Fibroblast of peridontal ligament (primary cell): ENCODE results near the gene GUCD1.

Experiments
- DNase-seq: peaks from one replicate; pipeline ENCODE4 v3.0.0-alpha.2; 2010; ENCODE audit errors: extremely low read depth

Gene GUCD1

DNA sequence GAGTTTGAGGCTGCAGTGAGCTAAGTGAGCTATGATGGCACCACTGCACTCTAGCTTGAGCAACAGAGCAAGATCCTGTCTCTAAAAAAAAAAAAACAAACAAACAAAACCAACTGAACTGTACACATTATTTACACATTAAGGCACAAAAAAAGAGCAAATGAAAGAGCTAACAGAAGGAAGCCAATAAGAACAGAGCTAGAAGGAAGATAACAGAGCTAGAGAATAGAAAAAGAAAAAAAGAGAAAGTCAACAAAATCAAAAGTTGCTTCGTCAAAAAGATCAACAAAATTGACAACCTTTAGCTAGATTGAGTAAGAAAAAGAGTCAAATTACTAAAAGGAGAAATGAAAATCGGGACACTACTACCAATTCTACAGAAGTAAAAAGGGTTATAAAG is 25.0 kb downstream of the GUCD1 start:
- no peak for DNase-seq

DNA sequence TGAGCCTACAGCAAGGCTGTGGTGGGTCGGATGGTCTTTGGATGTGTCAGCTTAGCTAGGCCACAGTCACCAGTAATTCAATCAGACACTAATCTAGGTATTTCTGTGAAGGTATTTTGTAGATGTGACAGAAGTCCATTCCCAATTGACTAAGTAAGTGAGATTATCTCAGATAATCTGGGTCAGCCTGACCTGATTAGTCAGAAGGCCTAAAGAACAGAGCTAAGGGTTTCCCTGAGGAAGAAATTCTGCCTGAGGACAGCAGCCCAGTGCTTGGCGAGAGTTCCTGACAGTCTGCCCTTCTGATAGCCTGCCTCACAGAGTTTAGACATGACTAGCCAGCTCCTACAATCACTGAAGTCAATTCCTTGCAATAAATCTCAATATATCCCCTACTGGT is 28.7 kb downstream of the GUCD1 start:
- no peak for DNase-seq

GRCh38 chr22:24525416-24526037 is 29.4 kb downstream of the GUCD1 start:
- peak; percentile 72 for DNase-seq

- DNase-seq = peak; percentile 18
These were observed 31.1 kb downstream of the GUCD1 start for GRCh38 chr22:24523873-24524272.

DNA sequence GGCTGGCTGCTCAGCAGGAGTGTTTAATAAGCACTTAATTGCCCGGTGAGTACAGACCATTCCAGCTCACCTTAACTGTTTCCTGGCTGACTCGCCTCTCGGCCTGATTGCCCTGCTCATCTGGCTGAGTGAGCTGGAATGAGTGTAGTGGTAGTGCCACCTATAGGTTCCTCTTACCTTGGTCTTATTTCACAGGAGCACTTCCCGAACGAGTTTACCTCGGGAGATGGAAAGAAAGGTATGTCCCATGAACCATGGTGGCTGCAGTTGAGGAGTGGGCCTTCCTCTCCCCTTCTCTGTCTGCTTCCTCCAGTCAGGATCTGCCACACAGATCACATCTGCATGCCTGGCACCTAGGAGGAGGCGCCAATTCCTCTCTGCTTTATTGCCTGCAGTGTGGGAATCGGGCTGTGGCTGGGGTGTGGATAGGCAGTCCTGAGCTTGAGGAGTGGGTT is 33.1 kb downstream of the GUCD1 start:
- peak; percentile 55 for DNase-seq

- DNase-seq = no peak
These were observed 35.4 kb downstream of the GUCD1 start for GRCh38 chr22:24519496-24519895.

DNA sequence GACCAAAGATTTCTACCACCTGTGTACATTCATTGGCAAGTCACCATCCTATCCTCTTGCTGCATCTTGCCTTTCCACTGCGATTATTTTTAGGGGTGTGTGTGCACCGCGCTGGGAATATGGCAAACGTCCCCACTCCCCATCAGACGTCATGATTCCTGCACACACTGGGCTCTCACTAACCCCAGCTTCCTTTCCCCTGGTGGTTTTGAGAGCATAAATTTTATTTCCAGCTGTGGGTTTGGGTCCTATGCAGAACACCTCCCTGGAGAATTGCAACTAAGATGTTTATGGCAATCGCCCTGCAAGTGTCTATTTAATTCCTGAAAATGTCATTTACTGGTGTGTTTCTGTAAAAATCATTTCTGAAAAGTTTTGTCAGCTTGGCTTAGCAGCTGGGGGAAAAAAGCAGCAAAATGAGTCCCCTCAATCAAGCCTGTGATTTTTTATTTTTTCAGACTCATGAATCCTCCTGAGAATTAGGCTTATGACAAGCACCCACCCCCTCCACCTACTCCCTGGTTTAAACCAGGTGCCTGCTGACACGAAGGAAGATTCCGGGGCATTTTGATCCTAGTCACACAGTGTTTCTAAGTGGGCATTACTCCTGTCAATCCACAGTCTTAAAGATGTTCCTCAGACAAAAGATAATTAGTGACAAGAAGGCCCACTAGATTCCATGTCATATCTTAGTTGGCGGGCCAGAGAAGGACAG is 36.0 kb downstream of the GUCD1 start:
- no peak for DNase-seq

DNA sequence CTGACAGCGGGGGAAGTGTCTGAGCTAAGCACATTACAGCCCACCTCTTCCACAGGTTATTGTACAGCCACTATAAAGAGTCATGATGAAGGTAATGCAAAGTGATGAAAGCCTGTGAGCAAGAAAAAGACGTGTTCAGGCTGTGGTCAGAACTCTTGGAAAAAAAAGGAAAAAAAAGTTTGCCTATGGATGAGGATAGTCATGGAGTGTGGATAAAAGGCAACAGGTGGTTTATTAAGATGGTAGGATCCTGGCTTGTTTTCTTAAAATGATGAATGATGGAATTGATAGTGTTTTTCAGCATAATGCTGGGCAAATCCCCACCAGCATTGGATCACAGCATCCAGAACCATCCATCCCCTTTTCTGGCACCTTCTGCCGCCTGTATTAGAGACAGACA is 36.7 kb downstream of the GUCD1 start:
- no peak for DNase-seq

- no peak for DNase-seq
These were observed 37.5 kb downstream of the GUCD1 start for GRCh38 chr22:24517446-24517845.

- DNase-seq = peak; percentile 91
These were observed 38.6 kb downstream of the GUCD1 start for GRCh38 chr22:24516301-24516737.

DNA sequence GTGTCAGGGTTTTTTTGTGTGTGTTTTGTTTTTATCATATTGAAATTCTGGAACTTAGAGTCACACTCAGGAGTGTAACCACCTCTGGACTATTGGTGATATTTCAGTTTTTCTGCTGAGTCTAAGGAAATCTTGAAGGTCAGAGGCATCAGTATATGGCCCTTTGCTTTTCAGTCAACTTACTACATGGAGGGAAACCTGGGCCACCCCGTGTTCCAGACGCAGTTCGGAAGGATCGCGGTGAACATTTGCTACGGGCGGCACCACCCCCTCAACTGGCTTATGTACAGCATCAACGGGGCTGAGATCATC is 40.0 kb downstream of the GUCD1 start:
- DNase-seq = no peak

DNA sequence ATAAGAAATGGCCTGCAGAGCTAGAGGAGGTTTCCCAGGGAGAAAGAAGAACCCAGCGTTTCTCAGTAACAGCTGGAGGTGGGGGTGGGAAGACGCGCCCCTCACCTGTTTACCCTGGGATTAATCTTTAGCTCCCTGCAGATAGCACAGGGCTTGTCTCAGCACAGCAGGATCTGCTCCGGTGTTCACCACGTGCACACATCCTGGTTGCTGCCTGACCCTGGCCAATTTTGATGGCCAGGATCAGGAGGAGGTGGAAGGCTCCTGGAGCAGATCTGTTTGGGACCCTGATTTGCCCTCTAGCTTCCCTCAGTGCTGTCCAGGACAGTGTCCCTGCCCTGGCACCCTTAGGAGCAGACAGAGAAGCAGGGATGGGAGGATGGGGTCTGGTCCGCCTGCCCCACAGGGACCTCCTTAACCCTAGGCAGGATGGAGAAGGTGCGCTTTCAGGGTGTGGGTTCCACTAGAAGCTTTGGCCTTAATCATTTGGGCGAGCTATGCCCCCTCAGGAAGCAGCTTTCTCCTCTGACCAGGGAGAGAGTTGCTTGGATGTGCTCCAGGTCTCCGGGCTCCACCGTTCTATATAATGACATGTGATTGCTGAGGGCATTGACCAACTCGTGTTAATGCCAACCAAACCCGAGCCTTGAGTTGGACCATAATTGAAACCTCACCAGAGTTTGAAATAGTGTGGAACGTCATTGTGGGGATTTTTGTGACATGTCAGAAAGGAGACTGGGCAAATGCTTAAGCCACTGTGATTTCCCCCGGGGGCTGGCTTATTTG is 40.5 kb downstream of the GUCD1 start:
- no peak for DNase-seq

GRCh38 chr22:24513378-24514240 is 41.3 kb downstream of the GUCD1 start:
- no peak for DNase-seq

DNA sequence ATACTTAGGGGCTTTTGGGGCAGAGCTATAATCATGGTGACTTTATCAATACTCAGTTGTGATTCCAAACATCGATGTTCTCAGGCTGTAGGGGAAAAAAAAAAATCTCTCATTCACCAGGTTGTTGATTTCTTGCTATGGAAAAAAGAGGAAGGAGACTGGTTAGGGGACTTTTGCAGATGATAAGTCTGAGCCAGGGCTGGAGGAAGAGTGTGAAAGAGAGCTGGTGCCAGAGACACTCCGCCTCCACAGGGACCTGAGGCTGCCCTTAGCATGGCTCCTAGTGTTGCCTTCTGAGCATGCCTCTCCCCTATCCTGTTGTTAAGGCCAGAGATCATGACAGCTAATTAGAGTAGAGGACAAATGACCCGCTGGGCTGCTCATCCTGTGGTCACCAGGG is 42.9 kb downstream of the GUCD1 start:
- DNase-seq = no peak

DNA sequence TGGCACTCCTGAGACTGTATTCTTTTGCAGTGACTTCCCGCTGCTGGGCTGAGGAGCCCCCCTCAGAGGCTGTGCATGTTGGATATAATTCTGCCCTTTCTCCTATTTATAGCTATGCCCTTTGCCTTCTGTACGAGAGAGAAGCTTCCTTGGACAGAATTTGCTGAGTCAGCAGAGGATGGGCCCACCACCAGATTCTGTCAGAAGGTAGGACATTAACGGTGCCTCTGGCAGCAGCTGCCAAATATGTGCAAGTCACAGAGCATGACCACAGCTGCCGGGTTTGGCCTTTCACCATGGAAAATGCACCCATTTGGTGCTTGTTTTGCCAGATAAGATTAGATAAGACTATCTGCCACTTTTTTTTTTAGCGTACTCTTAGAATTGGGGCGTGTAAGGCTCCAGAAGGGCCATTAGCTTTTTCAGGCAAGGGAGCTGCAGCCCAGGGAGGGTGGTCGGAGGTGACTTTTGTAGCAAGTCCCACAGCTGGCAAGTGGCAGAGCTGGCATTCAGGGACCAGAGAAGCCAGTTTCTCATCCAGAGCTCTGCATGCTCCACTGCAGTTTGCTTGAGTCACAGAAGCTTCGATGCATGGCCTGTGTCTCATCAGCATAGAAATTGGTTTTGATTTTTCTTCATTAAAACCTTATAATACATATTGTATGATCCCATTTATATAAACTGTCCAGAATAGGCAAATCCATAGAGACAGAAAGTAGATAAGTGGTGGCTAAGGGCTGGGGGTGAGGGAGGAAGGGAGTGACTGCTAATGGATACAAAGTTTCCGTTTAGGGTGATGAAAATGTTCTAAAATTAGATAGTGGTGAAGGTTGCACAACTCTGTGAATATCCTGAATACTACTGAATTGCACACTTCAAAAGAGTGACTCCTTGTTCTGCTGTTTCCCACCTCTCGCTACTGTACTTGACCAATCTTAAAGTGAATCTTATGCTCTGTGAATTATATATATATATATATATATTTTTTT is 44.0 kb downstream of the GUCD1 start:
- peak; percentile 69 for DNase-seq

- no peak for DNase-seq
These were observed 47.2 kb downstream of the GUCD1 start for GRCh38 chr22:24507716-24508115.

- peak; percentile 25 for DNase-seq
These were observed 48.0 kb downstream of the GUCD1 start for GRCh38 chr22:24506802-24507438.

- no peak for DNase-seq
These were observed 49.8 kb downstream of the GUCD1 start for GRCh38 chr22:24504956-24505736.

GRCh38 chr22:24504540-24504939 is 50.4 kb downstream of the GUCD1 start:
- DNase-seq = no peak
